ENCODE data around the gene KCTD16.

DNA sequence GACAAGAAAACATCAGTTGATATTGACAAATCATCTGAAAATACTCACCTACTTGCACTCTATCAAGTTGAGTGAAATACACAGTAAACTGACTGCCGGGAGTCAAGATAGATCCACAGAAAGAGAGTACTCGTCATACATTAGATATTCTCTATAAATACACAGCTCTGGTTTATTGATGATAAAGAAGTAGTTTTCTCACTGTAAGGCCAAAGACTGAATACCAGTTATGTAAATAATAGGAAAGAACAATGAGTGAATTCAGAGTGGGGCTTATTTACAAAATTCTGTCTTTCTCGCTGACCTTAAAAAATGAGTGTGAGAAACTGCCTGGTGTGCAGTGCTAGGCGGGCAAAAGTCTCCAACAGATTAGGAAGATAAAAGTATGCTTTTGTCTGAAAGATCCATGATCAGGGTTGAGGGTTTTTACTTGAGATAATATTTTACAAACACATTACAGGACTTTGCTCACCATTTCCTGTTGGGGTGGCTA lies 341.0 kb downstream of the KCTD16 start:
- no peak for TF ChIP-seq CSDC2 (CRISPR knock-in tag; IDR thresholded peaks at IDR 0.05)
- TF ChIP-seq, protein P1, sequence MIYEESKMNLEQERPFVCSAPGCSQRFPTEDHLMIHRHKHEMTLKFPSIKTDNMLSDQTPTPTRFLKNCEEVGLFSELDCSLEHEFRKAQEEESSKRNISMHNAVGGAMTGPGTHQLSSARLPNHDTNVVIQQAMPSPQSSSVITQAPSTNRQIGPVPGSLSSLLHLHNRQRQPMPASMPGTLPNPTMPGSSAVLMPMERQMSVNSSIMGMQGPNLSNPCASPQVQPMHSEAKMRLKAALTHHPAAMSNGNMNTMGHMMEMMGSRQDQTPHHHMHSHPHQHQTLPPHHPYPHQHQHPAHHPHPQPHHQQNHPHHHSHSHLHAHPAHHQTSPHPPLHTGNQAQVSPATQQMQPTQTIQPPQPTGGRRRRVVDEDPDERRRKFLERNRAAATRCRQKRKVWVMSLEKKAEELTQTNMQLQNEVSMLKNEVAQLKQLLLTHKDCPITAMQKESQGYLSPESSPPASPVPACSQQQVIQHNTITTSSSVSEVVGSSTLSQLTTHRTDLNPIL (CRISPR knock-in tag; IDR thresholded peaks at IDR 0.05; ENCODE audit: low read depth): no peak
- no peak for TF ChIP-seq SNAI2 (CRISPR knock-in tag; IDR thresholded peaks at IDR 0.05)
- no peak for TF ChIP-seq BACH2 (CRISPR knock-in tag; IDR thresholded peaks at IDR 0.05; ENCODE audit: borderline replicate concordance)
- no peak for TF ChIP-seq TOX (CRISPR knock-in tag; IDR thresholded peaks at IDR 0.05; ENCODE audit: borderline replicate concordance)
- TF ChIP-seq, protein P2, sequence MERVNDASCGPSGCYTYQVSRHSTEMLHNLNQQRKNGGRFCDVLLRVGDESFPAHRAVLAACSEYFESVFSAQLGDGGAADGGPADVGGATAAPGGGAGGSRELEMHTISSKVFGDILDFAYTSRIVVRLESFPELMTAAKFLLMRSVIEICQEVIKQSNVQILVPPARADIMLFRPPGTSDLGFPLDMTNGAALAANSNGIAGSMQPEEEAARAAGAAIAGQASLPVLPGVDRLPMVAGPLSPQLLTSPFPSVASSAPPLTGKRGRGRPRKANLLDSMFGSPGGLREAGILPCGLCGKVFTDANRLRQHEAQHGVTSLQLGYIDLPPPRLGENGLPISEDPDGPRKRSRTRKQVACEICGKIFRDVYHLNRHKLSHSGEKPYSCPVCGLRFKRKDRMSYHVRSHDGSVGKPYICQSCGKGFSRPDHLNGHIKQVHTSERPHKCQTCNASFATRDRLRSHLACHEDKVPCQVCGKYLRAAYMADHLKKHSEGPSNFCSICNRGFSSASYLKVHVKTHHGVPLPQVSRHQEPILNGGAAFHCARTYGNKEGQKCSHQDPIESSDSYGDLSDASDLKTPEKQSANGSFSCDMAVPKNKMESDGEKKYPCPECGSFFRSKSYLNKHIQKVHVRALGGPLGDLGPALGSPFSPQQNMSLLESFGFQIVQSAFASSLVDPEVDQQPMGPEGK (CRISPR knock-in tag; IDR thresholded peaks at IDR 0.05; ENCODE audit: borderline replicate concordance): no peak
- no peak for TF ChIP-seq ZFP30 (CRISPR knock-in tag; IDR thresholded peaks at IDR 0.05)
